ENCODE results near the gene SPRR5. TPM values are rescaled to one million over a fixed set of nuclear protein-coding genes. Genes with fewer than 3 reads are reported as not detected.

Gene SPRR5
- total and polyA plus RNA-seq, 2 of the 4 experiments (the other 2 are of a cell fraction): not detected

GRCh38 chr1:152970495-152970894 lies 23.5 kb downstream of the SPRR5 start, which contains the start of gene SPRR4:
Gene SPRR4 (plus strand): TSS chr1:152970648. CDS start chr1:152971891, 1,243 bp downstream.
- Histone ChIP-seq H2AK5ac (ENCODE audit: low read depth, low read length) (no peak within 1 kb of the TSS), H3K18ac (ENCODE audit: low read depth, low read length) (no peak within 1 kb of the TSS), H2BK15ac (ENCODE audit: low read depth, low read length) (no peak within 1 kb of the TSS), H3K9ac (ENCODE audit: low read depth, low read length) (no peak within 1 kb of the TSS), H2AK9ac (replicated peaks; ENCODE audit: low read depth, low read length, poor library complexity) (no peak within 1 kb of the TSS), H3K4ac (ENCODE audit: low read depth, low read length) (no peak within 1 kb of the TSS), H4K20me1 (ENCODE audit: insufficient read depth, low read length) (no peaks in the 10 kb centered on the region), H2BK5ac (ENCODE audit: low read depth, low read length, poor library complexity, severe bottlenecking) (no peak within 1 kb of the TSS), H3K14ac (replicated peaks; ENCODE audit: low read depth, low read length) (no peak within 1 kb of the TSS), H3K27me3 (ENCODE audit: control insufficient read depth, insufficient read depth, low read length) (no peaks in the 10 kb centered on the region), H2AFZ (replicated peaks; ENCODE audit: low read length, poor library complexity) (no peak within 1 kb of the TSS), H3K4me3 (ENCODE audit: insufficient read depth, low read depth, low read length) (no peak within 1 kb of the TSS), H3K23ac (ENCODE audit: low read depth, low read length) (no peak within 1 kb of the TSS), H2BK120ac (ENCODE audit: low read depth, low read length) (no peak within 1 kb of the TSS), H2BK20ac (ENCODE audit: low read depth, low read length) (no peak within 1 kb of the TSS), H3K4me2 (ENCODE audit: low read depth, low read length) (no peak within 1 kb of the TSS), H3K9me3 (ENCODE audit: control insufficient read depth, insufficient read depth, low read length) (no peaks in the 10 kb centered on the region), H4K8ac (ENCODE audit: low read depth in 2 of 2, low read length in 2 of 2) (no peak within 1 kb of the TSS), H3K79me1 (ENCODE audit: low read depth in 1 of 2, low read length in 2 of 2) (no peaks in the 10 kb centered on the region), H3K36me3 (ENCODE audit: control insufficient read depth, insufficient read depth, low read length) (no peaks in the 10 kb centered on the region), H3K4me1 (ENCODE audit: control insufficient read depth, insufficient read depth, low read length) (no peaks in the 10 kb centered on the region), H4K5ac (ENCODE audit: low read depth, low read length) (no peak within 1 kb of the TSS), H3K27ac (ENCODE audit: insufficient read depth, low read length) (no peak within 1 kb of the TSS), H3K56ac (ENCODE audit: extremely low read depth, insufficient read depth, low read length) (no peak within 1 kb of the TSS), H3K9me1 (ENCODE audit: insufficient read depth, low read length) (no peaks in the 10 kb centered on the region), H4K91ac (ENCODE audit: insufficient read depth, low read depth, low read length) (no peak within 1 kb of the TSS)
- DNase-seq (no peak), ATAC-seq (ENCODE audit: low read depth) (no peak)
- TF ChIP-seq POLR2A (IDR thresholded peaks at IDR 0.05; ENCODE audit: low read depth, low read length) (no peak), CEBPB (IDR thresholded peaks at IDR 0.05; ENCODE audit: low read depth, low read length) (no peak), USF2 (IDR thresholded peaks at IDR 0.05; ENCODE audit: low read depth, low read length) (no peak), ELK1 (IDR thresholded peaks at IDR 0.05; ENCODE audit: borderline replicate concordance, low read depth, low read length) (no peak), FOS (IDR thresholded peaks at IDR 0.05; ENCODE audit: low read depth, low read length) (no peak), RCOR1 (IDR thresholded peaks at IDR 0.05; ENCODE audit: insufficient replicate concordance, low read length) (no peak), MAFK (IDR thresholded peaks at IDR 0.05; ENCODE audit: low read depth, low read length) (no peak), MXI1 (IDR thresholded peaks at IDR 0.05; ENCODE audit: borderline replicate concordance, low read depth, low read length) (no peak), RFX5 (IDR thresholded peaks at IDR 0.05; ENCODE audit: low read depth, low read length) (no peak), BHLHE40 (IDR thresholded peaks at IDR 0.05; ENCODE audit: low read depth, low read length) (no peak), RAD21 (IDR thresholded peaks at IDR 0.05; ENCODE audit: low read length) (no peak), CHD1 (IDR thresholded peaks at IDR 0.05; ENCODE audit: low read depth, low read length) (no peak), MAZ (IDR thresholded peaks at IDR 0.05; ENCODE audit: borderline replicate concordance, low read depth, low read length) (no peak), SMC3 (IDR thresholded peaks at IDR 0.05; ENCODE audit: low read depth, low read length) (no peak), CTCF (conservative IDR thresholded peaks at IDR 0.05; ENCODE audit: low read depth, low read length) (no peak), NFE2L2 (IDR thresholded peaks at IDR 0.05; ENCODE audit: low read depth, low read length) (no peak)
- in situ Hi-C loops (cut with MboI; ENCODE audit: low sequenced_read_pairs) (no loop called here), intact Hi-C loops (cut with micrococcal nuclease) (no loop called here), dilution Hi-C loops (cut with HindIII; ENCODE audit: low sequenced_read_pairs, unreplicated experiment) (no loop called here)
- POLR2A ChIA-PET (ENCODE audit: unreplicated experiment): no interaction called here
- no TSS peak for BruUV-seq (replicated peaks)
- CTCF ChIA-PET: no interaction called here
- WGBS, 2 experiments (ENCODE audit: extremely low coverage in 2 of 2, insufficient read length in 1 of 2): 17% methylated on average over 1 of the region's 6 CpGs; no CpG with 5 or more reads in 1 of the 2 experiments

All from IMR-90 (cell line).